ENCODE results near the gene PTPN1. TPM values are rescaled to one million over a fixed set of nuclear protein-coding genes. Genes with fewer than 3 reads are reported as not detected.

PTPN1 gene
- total RNA-seq, 2 experiments from 2014 or later = 17.1 to 25.1 TPM

- DNase-seq (ENCODE audit: low spot score) = no peak
- TF ChIP-seq, protein P1, sequence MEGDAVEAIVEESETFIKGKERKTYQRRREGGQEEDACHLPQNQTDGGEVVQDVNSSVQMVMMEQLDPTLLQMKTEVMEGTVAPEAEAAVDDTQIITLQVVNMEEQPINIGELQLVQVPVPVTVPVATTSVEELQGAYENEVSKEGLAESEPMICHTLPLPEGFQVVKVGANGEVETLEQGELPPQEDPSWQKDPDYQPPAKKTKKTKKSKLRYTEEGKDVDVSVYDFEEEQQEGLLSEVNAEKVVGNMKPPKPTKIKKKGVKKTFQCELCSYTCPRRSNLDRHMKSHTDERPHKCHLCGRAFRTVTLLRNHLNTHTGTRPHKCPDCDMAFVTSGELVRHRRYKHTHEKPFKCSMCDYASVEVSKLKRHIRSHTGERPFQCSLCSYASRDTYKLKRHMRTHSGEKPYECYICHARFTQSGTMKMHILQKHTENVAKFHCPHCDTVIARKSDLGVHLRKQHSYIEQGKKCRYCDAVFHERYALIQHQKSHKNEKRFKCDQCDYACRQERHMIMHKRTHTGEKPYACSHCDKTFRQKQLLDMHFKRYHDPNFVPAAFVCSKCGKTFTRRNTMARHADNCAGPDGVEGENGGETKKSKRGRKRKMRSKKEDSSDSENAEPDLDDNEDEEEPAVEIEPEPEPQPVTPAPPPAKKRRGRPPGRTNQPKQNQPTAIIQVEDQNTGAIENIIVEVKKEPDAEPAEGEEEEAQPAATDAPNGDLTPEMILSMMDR (conservative IDR thresholded peaks at IDR 0.05; ENCODE audit: low read length) = no peak
- TF ChIP-seq EZH2phosphoT487 (IDR thresholded peaks at IDR 0.05; ENCODE audit: borderline replicate concordance, low read depth, low read length) = no peak
- H3K27ac ChIP-seq (ENCODE audit: low read depth, low read length, poor library complexity, severe bottlenecking) = no peak overlapping the region
- H3K4me3 ChIP-seq (ENCODE audit: low read depth, low read length, poor library complexity, severe bottlenecking) = peak overlapping the region; percentile 78
- no TSS peak for BruUV-seq (replicated peaks)
- peaks cover 58% of the 10 kb centered on the region for H4K20me1 ChIP-seq (ENCODE audit: insufficient read depth, low read length)
- ChIA-PET CTCF (ENCODE audit: unreplicated experiment) (interaction anchor here (1.7 kb wide), 1 partner anchor 8 kb away, joined by 5 read pairs; no protein-coding TSS in a partner anchor), POLR2A (interaction anchor here (0.9 to 1.0 kb wide), 2 partner anchors 43 to 114 kb away, joined by 3 to 6 read pairs; no protein-coding TSS in a partner anchor)
- H3K9me2 ChIP-seq (ENCODE audit: insufficient read depth, low read length) = no peaks in the 10 kb centered on the region
- no peak overlapping the region for H2AFZ ChIP-seq (ENCODE audit: low read length)
- peaks cover 39% of the 10 kb centered on the region for H3K4me1 ChIP-seq (ENCODE audit: insufficient read depth, low read length, poor library complexity, severe bottlenecking)
- H3K79me2 ChIP-seq (ENCODE audit: insufficient read depth, low read depth, low read length) = peaks cover 43% of the 10 kb centered on the region; the same call in 1 of the 2 replicates
- H3K4me2 ChIP-seq (ENCODE audit: low read length) = peak overlapping the region; percentile 88
- no peaks in the 10 kb centered on the region for H3K36me3 ChIP-seq (ENCODE audit: insufficient read depth, low read length)
- H3K9me3 ChIP-seq (ENCODE audit: low read length) = no peaks in the 10 kb centered on the region
- intact Hi-C loops (cut with micrococcal nuclease; ENCODE audit: unreplicated experiment) = no loop called here
Observed at GRCh38 chr20:50512323-50512722, 2.1 kb downstream of the PTPN1 start.

GRCh38 chr20:50513169-50514034 lies 3.2 kb downstream of the PTPN1 start:
- CTCF ChIA-PET (ENCODE audit: unreplicated experiment) = interaction anchor here (1.0 to 1.7 kb wide), 2 partner anchors 9 to 10 kb away, joined by 3 to 5 read pairs; no protein-coding TSS in a partner anchor
- H3K4me2 ChIP-seq (ENCODE audit: low read length) = peak overlapping the region; percentile 88
- DNase-seq (ENCODE audit: low spot score) = no peak
- H3K36me3 ChIP-seq (ENCODE audit: insufficient read depth, low read length) = no peaks in the 10 kb centered on the region; the same call in 1 of the 2 replicates
- intact Hi-C loops (cut with micrococcal nuclease; ENCODE audit: unreplicated experiment) = no loop called here
- no peaks in the 10 kb centered on the region for H3K9me2 ChIP-seq (ENCODE audit: insufficient read depth, low read length)
- H2AFZ ChIP-seq (ENCODE audit: low read length) = no peak overlapping the region
- H3K27ac ChIP-seq (ENCODE audit: low read depth, low read length, poor library complexity, severe bottlenecking) = no peak overlapping the region
- POLR2A ChIA-PET = interaction anchor here (1.0 kb wide), 2 partner anchors 11 to 26 kb away, joined by 3 read pairs; no protein-coding TSS in a partner anchor
- H4K20me1 ChIP-seq (ENCODE audit: insufficient read depth, low read length) = peaks cover 69% of the 10 kb centered on the region
- H3K4me1 ChIP-seq (ENCODE audit: insufficient read depth, low read length, poor library complexity, severe bottlenecking) = peaks cover 44% of the 10 kb centered on the region
- no peak overlapping the region for H3K4me3 ChIP-seq (ENCODE audit: low read depth, low read length, poor library complexity, severe bottlenecking)
- H3K79me2 ChIP-seq (ENCODE audit: insufficient read depth, low read depth, low read length) = peaks cover 51% of the 10 kb centered on the region; the same call in 1 of the 2 replicates
- H3K9me3 ChIP-seq (ENCODE audit: low read length) = no peaks in the 10 kb centered on the region
- BruUV-seq (replicated peaks) = no TSS peak
- no peak for TF ChIP-seq EZH2phosphoT487 (IDR thresholded peaks at IDR 0.05; ENCODE audit: borderline replicate concordance, low read depth, low read length)
- TF ChIP-seq, protein P1 (conservative IDR thresholded peaks at IDR 0.05; ENCODE audit: low read length) = no peak

DNA sequence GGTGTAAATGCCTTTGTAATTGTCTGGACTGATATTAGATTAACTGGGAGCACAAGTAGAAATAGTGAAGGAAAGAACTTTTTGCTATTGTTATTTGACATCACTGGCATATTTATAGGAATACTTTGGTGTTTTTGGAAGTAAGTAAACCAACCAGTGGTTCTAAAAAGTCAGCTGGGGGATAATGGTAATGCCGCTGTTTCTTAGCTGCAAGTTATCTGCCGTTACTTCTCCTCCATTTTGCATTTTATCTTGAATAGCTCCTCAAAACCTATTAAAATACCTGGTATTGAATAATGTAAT lies 3.8 kb downstream of the PTPN1 start:
- H3K4me2 ChIP-seq (ENCODE audit: low read length) = no peak overlapping the region

More for the DNA sequence above, 3.8 kb downstream of the PTPN1 start:
- peaks cover 44% of the 10 kb centered on the region for H3K4me1 ChIP-seq (ENCODE audit: insufficient read depth, low read length, poor library complexity, severe bottlenecking)
- no peak overlapping the region for H3K27ac ChIP-seq (ENCODE audit: low read depth, low read length, poor library complexity, severe bottlenecking)
- POLR2A ChIA-PET = interaction anchor here (1.0 kb wide), 1 partner anchor 25 kb away, joined by 3 read pairs; no protein-coding TSS in a partner anchor
- H3K4me3 ChIP-seq (ENCODE audit: low read depth, low read length, poor library complexity, severe bottlenecking) = no peak overlapping the region
- CTCF ChIA-PET (ENCODE audit: unreplicated experiment) = no interaction called here
- BruUV-seq (replicated peaks) = no TSS peak
- TF ChIP-seq, protein P1 (conservative IDR thresholded peaks at IDR 0.05; ENCODE audit: low read length) = no peak
- no peak for TF ChIP-seq EZH2phosphoT487 (IDR thresholded peaks at IDR 0.05; ENCODE audit: borderline replicate concordance, low read depth, low read length)
- H3K9me3 ChIP-seq (ENCODE audit: low read length) = no peaks in the 10 kb centered on the region
- no peak for DNase-seq (ENCODE audit: low spot score)
- no peak overlapping the region for H2AFZ ChIP-seq (ENCODE audit: low read length)
- no peaks in the 10 kb centered on the region for H3K9me2 ChIP-seq (ENCODE audit: insufficient read depth, low read length)
- H3K36me3 ChIP-seq (ENCODE audit: insufficient read depth, low read length) = no peaks in the 10 kb centered on the region; the same call in 1 of the 2 replicates
- peaks cover 54% of the 10 kb centered on the region; the same call in 1 of the 2 replicates for H3K79me2 ChIP-seq (ENCODE audit: insufficient read depth, low read depth, low read length)
- intact Hi-C loops (cut with micrococcal nuclease; ENCODE audit: unreplicated experiment) = no loop called here
- H4K20me1 ChIP-seq (ENCODE audit: insufficient read depth, low read length) = peaks cover 75% of the 10 kb centered on the region
